AG09319 (cell line): Measurements from ENCODE around the gene PRRT1B.

Source experiments
- DNase-seq: peaks from one replicate; pipeline ENCODE4 v3.0.0-alpha.2; 2010; ENCODE audit warnings: low read depth; ENCODE audit errors: extremely low read depth
- TF ChIP-seq, protein P1 (sequence below): IDR thresholded peaks from 2 replicates; pipeline ENCODE4 v1.5.1; 2011; ENCODE audit warnings: low read depth, mild to moderate bottlenecking, inconsistent platforms, low read length, moderate library complexity

PRRT1B gene

DNA sequence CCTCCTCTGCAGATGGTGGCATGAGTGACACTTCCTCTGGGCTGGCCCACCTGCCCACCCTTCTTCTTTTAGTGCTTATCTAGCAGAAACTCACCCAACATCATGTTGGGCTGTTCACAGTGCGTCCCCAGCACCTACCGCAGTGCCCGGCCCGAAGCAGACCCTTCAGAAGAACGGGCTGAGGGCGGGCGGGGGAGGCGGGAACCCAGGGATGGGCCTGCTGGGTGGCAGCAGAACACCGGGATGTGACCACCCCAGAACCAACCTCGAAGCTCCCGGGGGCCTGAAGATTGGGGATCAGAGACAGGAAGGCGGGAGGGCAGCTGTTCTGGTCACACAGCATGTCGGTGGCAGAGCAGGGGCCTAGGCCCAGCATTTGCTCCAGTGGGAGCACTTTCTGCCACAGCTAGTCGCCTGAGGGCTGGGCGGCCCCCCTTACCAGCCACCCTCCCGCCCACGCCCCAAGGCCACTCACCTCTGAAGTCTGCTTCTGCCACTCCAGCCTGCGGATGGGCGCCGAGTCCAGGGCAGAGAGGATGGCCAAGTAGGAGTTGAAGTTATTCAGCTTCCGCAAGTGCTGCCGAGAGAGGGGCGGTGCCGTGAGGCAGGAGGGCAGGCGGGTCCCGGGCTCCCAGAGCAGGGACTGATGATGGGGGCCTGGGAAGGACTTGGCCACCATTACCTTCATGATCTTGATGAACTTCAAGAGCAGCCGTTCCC is 38.7 kb downstream of the PRRT1B start:
- no peak for DNase-seq
- TF ChIP-seq, protein P1, sequence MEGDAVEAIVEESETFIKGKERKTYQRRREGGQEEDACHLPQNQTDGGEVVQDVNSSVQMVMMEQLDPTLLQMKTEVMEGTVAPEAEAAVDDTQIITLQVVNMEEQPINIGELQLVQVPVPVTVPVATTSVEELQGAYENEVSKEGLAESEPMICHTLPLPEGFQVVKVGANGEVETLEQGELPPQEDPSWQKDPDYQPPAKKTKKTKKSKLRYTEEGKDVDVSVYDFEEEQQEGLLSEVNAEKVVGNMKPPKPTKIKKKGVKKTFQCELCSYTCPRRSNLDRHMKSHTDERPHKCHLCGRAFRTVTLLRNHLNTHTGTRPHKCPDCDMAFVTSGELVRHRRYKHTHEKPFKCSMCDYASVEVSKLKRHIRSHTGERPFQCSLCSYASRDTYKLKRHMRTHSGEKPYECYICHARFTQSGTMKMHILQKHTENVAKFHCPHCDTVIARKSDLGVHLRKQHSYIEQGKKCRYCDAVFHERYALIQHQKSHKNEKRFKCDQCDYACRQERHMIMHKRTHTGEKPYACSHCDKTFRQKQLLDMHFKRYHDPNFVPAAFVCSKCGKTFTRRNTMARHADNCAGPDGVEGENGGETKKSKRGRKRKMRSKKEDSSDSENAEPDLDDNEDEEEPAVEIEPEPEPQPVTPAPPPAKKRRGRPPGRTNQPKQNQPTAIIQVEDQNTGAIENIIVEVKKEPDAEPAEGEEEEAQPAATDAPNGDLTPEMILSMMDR = no peak

- TF ChIP-seq, protein P1 = no peak
- no peak for DNase-seq
Measured at GRCh38 chr9:131584858-131585257, 39.5 kb downstream of the PRRT1B start.

- TF ChIP-seq, protein P1 = no peak
- DNase-seq = no peak
Measured at GRCh38 chr9:131585375-131585774, 40.1 kb downstream of the PRRT1B start.

DNA sequence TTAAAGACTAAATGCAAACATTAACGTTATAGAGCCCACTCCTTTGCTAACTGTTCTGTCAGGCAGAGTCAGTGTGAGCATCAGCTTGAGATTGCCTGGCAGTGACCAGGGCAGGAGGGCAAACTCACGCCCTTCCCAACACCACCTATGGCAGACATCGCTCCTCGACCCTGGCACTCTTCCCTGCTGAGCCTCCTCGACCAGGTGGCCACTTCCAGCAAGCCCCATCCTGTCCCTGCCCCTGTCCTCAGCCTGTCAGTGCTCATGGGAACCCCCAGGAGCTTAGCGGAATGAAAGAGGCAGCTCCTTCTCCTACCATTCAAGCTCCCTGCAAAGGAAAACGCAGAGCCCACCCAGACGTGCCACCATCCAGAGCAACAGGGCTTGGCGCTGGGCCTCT is 42.0 kb downstream of the PRRT1B start:
- TF ChIP-seq, protein P1 = no peak
- DNase-seq = no peak

DNA sequence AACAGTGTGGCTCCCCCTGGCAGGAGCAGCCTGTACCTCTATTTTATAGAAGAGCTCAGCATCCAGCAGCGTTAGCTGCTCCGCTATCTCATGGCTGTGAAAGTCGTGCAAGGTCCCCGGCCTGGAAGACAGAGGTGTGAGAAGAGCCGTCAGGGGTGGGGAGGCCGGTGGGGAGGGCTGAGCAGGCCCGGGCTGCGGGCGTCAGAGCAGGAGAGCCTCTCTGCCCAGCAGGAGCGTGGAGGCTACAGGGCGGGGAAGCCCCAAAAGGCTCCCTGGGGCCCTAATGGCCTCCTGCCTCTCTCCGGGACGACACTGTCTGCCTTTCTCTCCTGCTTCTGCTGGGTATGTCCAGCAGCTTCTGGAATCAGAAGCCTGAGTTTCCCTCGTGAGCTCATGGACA is 42.6 kb downstream of the PRRT1B start:
- TF ChIP-seq, protein P1 = no peak
- DNase-seq = no peak

DNA sequence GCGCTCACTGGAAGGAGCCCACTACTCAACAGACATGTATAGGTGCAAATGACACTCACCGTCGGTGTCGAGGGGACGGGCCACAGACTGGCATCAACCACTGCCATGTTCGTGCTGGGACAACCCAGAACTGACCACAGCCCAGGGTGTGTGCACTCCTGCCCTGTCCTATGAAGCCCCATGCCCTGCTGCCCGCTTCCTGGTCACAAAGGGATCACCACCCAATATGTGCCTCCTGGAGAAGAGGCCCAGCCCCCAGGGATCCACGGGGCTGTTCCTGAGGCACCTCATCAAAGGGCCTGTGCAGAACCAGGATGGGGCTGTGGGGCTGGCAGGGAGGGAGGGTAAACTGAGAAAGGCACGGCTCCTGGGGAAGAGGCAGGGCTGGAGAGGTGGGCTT is 43.1 kb downstream of the PRRT1B start:
- DNase-seq = no peak
- TF ChIP-seq, protein P1 = no peak

GRCh38 chr9:131589124-131589711 is 43.9 kb downstream of the PRRT1B start:
- DNase-seq = no peak

More at GRCh38 chr9:131589124-131589711, 43.9 kb downstream of the PRRT1B start:
- TF ChIP-seq, protein P1 = no peak
